Glutamatergic neuron (in vitro differentiated cells): Measurements from ENCODE around the gene LAMTOR4. TPM values are rescaled to one million over a fixed set of nuclear protein-coding genes. Genes with fewer than 3 reads are reported as not detected.

Source experiments
- DNase-seq: peaks from one replicate; pipeline ENCODE4 v3.0.0; 2022
- H3K27ac Mint-ChIP-seq: one replicate; pipeline ENCODE4 v1.8.0; 2020; ENCODE audit warnings: mild to moderate bottlenecking, mixed read lengths, inconsistent platforms; ENCODE audit not compliant: unreplicated experiment
- H3K27me3 Mint-ChIP-seq: one replicate; pipeline ENCODE4 v1.8.0; 2020; ENCODE audit warnings: mild to moderate bottlenecking, moderate library complexity, mixed read lengths, inconsistent platforms; ENCODE audit not compliant: unreplicated experiment
- H3K36me3 Mint-ChIP-seq: one replicate; pipeline ENCODE4 v1.8.0; 2020; ENCODE audit warnings: mild to moderate bottlenecking, mixed read lengths, inconsistent platforms; ENCODE audit not compliant: unreplicated experiment
- H3K4me1 Mint-ChIP-seq: one replicate; pipeline ENCODE4 v1.8.0; 2020; ENCODE audit warnings: mild to moderate bottlenecking, low read depth, mixed read lengths, inconsistent platforms; ENCODE audit not compliant: unreplicated experiment
- H3K4me3 Mint-ChIP-seq: one replicate; pipeline ENCODE4 v1.8.0; 2020; ENCODE audit warnings: mild to moderate bottlenecking, mixed read lengths, inconsistent platforms; ENCODE audit not compliant: unreplicated experiment
- H3K9me3 Mint-ChIP-seq: one replicate; pipeline ENCODE4 v1.8.0; 2020; ENCODE audit warnings: mild to moderate bottlenecking, moderate library complexity, mixed read lengths, inconsistent platforms; ENCODE audit not compliant: unreplicated experiment
- total RNA-seq: library from RNA; stranded (reverse); fragmentation: NEBNext Ultra II Directional; extraction: Animal tissue kit (Norgen Biotek cat#: 25700); gene quantifications from one replicate; pipeline ENCODE4 v1.2.1, GENCODE V29; 2021; ENCODE audit not compliant: unreplicated experiment
- TF ChIP-seq, protein P1 (sequence below): fragments of 200-600 bp; sonication (generic); IDR thresholded peaks from one replicate; pipeline ENCODE4 v1.5.0; 2021; ENCODE audit not compliant: partially characterized antibody, unreplicated experiment

Gene LAMTOR4
- total RNA-seq, 1 donor from 2014 or later = 66.9 TPM

DNA sequence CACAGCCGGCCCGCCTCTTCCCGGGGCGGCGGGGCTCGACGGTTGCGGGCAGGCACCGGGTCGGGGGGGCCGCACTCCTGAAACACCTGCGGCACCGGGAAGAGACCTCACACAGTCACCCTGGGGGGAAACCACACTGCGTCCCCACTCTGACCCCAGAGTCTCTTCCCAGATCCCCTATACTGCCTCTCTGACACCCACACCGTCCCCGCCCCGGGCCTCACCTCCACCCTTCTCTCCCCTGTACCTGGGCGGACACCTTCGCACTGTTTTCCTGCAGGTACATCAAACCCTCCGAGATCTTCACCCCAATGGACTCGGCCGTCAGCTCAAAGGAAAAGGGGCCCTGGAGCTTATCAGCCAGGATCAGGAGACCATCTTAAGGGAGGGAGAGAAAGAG lies 23.1 kb downstream of the LAMTOR4 start:
- Mint-ChIP-seq H3K4me3 (peak overlapping the region; percentile 85), H3K27ac (no peak overlapping the region), H3K4me1 (peaks cover 38% of the 10 kb centered on the region), H3K36me3 (peaks cover 13% of the 10 kb centered on the region), H3K27me3 (peaks cover 29% of the 10 kb centered on the region), H3K9me3 (peaks cover 17% of the 10 kb centered on the region)
- no peak for DNase-seq
- TF ChIP-seq, protein P1, sequence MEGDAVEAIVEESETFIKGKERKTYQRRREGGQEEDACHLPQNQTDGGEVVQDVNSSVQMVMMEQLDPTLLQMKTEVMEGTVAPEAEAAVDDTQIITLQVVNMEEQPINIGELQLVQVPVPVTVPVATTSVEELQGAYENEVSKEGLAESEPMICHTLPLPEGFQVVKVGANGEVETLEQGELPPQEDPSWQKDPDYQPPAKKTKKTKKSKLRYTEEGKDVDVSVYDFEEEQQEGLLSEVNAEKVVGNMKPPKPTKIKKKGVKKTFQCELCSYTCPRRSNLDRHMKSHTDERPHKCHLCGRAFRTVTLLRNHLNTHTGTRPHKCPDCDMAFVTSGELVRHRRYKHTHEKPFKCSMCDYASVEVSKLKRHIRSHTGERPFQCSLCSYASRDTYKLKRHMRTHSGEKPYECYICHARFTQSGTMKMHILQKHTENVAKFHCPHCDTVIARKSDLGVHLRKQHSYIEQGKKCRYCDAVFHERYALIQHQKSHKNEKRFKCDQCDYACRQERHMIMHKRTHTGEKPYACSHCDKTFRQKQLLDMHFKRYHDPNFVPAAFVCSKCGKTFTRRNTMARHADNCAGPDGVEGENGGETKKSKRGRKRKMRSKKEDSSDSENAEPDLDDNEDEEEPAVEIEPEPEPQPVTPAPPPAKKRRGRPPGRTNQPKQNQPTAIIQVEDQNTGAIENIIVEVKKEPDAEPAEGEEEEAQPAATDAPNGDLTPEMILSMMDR = no peak

DNA sequence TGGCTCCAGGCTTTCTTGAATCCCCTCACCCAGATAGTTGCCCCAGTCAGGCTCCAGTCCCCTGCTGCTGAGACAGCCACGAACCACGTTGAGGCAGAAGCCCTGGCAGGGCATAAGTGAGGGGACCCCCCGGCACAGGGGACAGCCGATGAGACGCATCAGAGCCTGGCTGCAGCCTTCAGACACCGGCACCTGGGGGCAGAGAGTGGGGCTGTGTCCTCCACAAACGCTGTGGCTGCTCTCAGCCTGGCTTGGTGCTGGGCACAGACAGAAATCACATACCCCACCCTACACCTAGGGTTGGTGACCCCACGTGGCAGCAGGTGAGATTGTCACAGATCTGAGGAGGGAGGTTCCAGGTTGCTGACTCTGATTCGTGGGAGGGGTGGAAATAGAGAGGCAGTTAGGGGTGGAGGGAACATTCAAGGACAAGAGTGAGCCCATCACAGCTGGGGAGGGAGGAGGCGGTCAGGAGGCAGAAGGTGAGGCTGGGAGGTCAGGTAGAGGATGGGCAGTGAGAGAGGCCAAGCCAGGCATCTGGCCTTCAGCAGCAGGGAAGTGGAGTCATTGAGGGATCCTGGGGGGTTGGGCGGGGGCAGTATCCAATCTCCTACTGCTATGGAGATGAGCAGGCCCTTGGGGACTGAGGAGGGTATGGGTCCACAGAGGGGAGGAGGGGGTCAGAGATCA lies 25.2 kb downstream of the LAMTOR4 start:
- H3K4me3 Mint-ChIP-seq = no peak overlapping the region
- H3K27ac Mint-ChIP-seq = no peak overlapping the region
- TF ChIP-seq, protein P1 = no peak
- H3K4me1 Mint-ChIP-seq = peaks cover 19% of the 10 kb centered on the region
- DNase-seq = no peak
- peaks cover 17% of the 10 kb centered on the region for H3K9me3 Mint-ChIP-seq
- peaks cover 13% of the 10 kb centered on the region for H3K36me3 Mint-ChIP-seq
- H3K27me3 Mint-ChIP-seq = peaks cover 18% of the 10 kb centered on the region

DNA sequence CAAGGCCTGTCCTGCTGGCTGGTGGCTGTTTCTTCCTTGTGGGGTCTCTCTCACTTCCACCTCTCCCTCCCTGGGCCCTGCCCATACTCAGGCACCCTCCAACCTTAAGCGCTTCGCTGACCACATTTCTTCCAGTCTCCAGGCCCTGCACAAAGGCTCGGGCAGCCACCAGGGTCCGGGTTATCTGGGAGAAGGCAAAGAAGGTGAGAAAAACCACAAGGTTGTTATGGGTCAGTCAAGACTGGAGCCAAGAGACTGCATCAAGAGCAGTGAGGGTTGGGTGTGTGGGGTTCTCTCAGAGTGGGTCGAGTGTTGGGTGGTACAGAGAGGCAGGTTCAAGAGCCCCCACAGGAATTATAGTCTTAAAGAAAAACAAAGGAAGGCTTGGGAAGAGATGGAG lies 25.9 kb downstream of the LAMTOR4 start:
- no peak for DNase-seq
- peaks cover 19% of the 10 kb centered on the region for H3K4me1 Mint-ChIP-seq
- H3K4me3 Mint-ChIP-seq = peak overlapping the region; percentile 98

DNA sequence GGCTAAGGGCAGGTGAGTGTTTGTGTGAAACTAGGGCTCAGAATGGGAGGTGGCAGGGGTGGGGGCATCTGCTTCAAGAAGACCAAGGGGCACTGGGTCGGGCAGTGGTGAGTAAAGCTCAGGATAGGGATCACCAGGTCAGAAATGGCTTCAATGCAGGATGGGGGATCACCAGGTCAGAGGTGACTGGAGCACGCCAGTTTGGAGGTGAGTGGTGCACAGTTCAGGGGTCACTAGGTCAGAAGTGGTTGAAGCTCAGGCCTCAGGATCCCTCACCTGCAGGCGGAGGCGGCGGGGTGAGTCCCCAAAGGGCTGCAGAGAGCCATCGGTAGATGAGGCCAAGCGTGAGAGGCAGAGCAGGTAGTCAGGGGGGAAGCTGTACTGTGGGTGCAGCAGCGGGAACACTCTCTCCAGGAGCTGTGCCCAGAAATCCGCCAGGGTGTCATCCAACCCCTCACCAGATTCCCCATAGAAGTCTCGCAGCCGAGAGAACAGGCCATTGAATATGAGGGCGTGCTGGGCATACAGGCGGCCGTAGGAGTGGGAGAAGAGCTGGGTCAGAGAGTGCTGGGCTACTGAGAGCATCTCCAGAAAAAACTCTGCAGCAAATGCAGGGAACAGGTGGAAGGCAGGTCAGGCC lies 26.7 kb downstream of the LAMTOR4 start:
- Mint-ChIP-seq H3K9me3 (peaks cover 16% of the 10 kb centered on the region), H3K27me3 (peaks cover 16% of the 10 kb centered on the region), H3K36me3 (peaks cover 13% of the 10 kb centered on the region), H3K4me3 (peak overlapping the region; percentile 98), H3K4me1 (peaks cover 18% of the 10 kb centered on the region), H3K27ac (peak overlapping the region; percentile 45)
- TF ChIP-seq, protein P1 = no peak
- DNase-seq = no peak

More for the DNA sequence above, 25.9 kb downstream of the LAMTOR4 start:
- TF ChIP-seq, protein P1 = no peak
- Mint-ChIP-seq H3K27me3 (peaks cover 17% of the 10 kb centered on the region), H3K27ac (no peak overlapping the region), H3K9me3 (peaks cover 16% of the 10 kb centered on the region), H3K36me3 (peaks cover 13% of the 10 kb centered on the region)
